NAMALWA (cell line): ENCODE measurements around the gene LNPEP.

Experiments used
- DNase-seq: peaks from one replicate; pipeline ENCODE4 v3.0.0-alpha.2; 2015; ENCODE audit warnings: low spot score

Gene LNPEP

DNA sequence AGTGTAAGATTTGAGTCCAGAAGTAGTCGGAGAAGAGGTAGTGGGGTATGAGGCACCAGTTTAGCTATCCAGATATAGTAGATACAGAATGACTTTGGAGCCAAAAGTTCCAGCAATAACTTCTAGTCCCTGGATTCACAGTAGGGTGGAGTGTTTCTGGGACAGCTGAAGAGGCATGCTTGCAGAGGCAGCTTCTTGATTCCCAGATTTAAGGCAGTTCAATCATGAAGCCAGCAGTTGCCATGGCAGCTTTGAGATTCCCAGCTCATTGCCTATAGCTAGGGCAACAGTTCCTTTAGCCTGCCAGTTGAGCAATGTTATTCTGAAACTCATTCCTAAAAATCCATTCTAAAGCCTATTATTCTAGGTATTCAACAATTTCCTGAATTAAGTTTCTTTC, 127.4 kb downstream of the LNPEP start:
- no peak for DNase-seq

DNA sequence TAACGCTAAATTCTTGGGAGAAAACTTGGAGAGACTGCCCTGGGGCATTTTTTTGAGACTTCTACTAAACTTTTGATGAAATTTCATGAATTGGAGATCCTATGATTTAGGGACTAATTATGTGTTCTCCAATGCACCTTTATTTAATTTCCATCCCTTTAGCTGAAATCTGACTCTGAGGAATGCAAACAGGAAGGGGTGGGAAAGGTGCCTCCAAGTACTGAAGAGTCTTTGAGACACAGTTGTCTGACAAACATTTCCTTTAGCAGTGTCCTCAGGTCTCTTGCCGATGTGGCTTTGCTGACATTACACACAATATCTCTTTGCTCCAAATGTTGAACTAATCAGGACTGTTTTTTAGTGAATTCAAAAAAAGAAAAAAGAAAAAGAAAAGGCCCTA, 129.6 kb downstream of the LNPEP start:
- DNase-seq, result no peak

GRCh38 chr5:97067296-97067850, 131.5 kb downstream of the LNPEP start:
- no peak for DNase-seq

DNA sequence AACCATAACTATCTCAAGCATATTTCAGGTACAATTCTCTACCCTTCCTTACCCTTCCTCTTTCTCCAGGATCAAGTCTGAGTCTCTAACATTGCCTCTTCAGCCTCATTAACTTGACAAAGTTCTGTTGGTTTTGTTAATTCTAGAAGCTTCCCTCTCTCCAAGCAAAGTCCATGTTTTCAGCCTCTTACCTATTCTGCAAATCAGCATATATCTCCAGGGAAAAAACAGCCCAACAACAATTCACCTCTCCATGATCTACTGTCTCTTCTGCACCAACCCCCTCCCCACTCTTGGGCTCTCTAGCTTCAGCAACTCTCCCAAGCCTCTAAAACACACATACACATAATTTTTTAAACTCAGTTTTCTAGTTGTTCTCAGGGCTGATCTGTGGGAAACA, 134.4 kb downstream of the LNPEP start:
- no peak for DNase-seq

- DNase-seq, result no peak
Measured at GRCh38 chr5:97071101-97071500, 135.2 kb downstream of the LNPEP start.

GRCh38 chr5:97071993-97072392, 136.1 kb downstream of the LNPEP start:
- no peak for DNase-seq

DNA sequence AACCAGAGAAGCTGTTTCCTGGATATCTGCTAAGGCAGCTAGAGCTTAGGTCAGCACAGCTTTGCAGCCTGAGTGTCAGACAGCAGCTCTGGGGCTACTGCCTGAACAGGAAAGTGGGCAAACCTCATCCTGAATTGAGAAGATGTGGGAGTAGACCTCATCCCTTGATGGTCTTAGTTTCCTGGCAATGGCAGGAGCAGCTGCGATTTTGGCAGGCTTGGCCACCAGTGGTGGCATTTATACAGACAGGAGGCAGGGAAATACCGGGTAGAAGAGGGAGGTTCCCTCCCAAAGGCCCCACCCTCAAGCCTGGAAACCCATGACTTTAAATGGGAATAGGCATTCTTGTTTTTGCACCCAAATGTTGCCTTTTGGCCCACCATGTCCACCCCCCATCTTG, 136.8 kb downstream of the LNPEP start:
- no peak for DNase-seq

DNA sequence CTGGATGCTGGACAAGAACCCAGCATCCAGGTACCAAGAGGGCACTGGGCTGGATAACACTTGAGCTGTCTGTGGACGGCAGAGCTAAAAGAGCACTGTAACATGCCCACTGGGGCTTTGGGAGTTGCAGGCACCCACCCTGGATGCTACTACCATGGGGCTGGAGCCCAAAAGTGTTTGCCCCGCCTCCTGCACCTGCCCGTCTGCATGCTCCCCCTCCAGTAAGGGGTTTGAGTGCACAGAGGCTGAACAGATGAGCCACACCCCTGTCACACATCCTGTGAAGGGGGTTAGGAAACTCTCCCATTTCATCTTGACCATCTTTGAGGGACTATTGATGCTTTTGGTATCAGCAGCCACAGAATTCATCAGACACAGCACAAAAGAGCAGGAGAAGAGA, 137.5 kb downstream of the LNPEP start:
- DNase-seq, result no peak

- no peak for DNase-seq
Measured at GRCh38 chr5:97074859-97075489, 139.1 kb downstream of the LNPEP start.

- DNase-seq, result no peak
Measured at GRCh38 chr5:97075649-97076048, 139.8 kb downstream of the LNPEP start.

GRCh38 chr5:97076098-97076497, 140.2 kb downstream of the LNPEP start:
- DNase-seq, result no peak

GRCh38 chr5:97077246-97077645, 141.4 kb downstream of the LNPEP start:
- no peak for DNase-seq

- DNase-seq, result no peak
Measured at GRCh38 chr5:97078958-97079743, 143.3 kb downstream of the LNPEP start.

GRCh38 chr5:97084782-97085458, 149.0 kb downstream of the LNPEP start:
- peak; percentile 7 for DNase-seq

DNA sequence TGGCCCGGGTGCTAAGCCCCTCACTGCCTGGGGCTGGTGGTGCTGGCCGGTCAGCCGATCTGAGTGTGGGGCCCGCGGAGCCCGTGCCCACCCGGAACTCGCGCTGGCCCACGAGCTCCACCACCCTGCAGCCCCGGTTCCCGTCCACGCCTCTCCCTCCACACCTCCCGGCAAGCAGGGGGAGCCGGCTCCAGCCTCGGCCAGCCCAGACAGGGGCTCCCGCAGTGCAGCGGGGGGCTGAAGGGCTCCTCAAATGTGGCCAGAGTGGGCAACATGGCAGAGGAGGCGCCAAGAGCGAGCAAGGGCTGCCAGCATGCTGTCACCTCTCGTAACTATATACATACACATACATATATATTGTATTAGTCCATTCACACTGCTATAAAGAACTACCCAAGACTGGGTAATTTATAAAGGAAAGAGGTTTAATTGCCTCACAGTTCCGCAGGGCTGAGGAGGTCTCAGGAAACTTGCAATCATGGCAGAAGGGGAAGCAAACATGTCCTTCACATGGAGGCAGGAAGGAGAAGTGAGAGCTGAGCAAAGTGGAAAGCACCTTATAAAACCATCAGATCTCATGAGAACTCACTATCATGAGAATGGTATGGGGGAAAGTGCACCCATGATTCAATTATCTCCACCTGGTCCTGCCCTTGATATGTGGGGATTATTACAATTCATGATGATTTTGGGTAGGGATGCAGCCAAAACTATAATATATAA, 149.7 kb downstream of the LNPEP start:
- no peak for DNase-seq
